ENCODE data around the gene BRAP. TPM values are rescaled to one million over a fixed set of nuclear protein-coding genes. Genes with fewer than 3 reads are reported as not detected.
"Not testable (repeated sequence)": the region's sequence is repeated elsewhere in the genome, so short reads cannot be mapped to it uniquely, and the experiment has no call there.

The BRAP gene
- polyA plus RNA-seq, 3 donors, result 7.0 to 14.5 (median 10.2) TPM

DNA sequence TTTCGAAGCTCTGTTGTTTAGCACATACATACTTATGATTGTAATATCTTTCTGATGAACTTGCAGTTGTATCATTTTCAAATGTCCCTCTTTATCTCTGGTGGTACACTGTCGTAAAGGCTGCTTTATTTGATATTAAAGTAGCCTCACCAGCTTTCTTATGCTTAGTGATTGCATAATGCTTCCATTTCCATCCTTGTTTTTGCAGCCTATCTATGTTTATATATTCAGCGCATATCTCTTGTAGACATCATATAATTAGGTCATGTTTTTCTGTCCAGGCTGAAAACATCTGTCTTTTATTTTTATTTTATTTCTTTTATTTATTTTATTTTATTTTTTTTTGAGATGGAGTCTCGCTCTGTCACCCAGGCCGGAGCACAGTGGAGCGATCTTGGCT is 34.7 kb upstream of the BRAP start:
- no peak overlapping the region for H2AFZ ChIP-seq (ENCODE audit: insufficient read depth, low read depth, low read length, poor library complexity, severe bottlenecking)
- H3K36me3 ChIP-seq (replicated peaks in 1 of 2; ENCODE audit: control insufficient read depth in 1 of 2, insufficient read depth in 2 of 2, low read length in 2 of 2), result peaks cover 58 to 75% of the 10 kb centered on the region in 2 donors
- no peaks in the 10 kb centered on the region for H3K79me2 ChIP-seq (ENCODE audit: insufficient read depth, low read length)
- H3K9me3 ChIP-seq (replicated peaks in 1 of 2; ENCODE audit: control insufficient read depth in 1 of 2, insufficient read depth in 1 of 2, low read length in 2 of 2), result no peaks in the 10 kb centered on the region
- no peak overlapping the region for H3K27ac Mint-ChIP-seq
- no peaks in the 10 kb centered on the region for H3K27me3 Mint-ChIP-seq (ENCODE audit: low read depth in 3 of 3)
- WGBS (ENCODE audit: insufficient coverage), result 93% methylated on average over 3 of the region's 6 CpGs
- peaks cover 0 to 5% (median 3%) of the 10 kb centered on the region in 7 donors for H3K9me3 Mint-ChIP-seq
- intact Hi-C loops (cut with micrococcal nuclease), result no loop called here
- no peaks in the 10 kb centered on the region for H3K4me1 Mint-ChIP-seq
- peaks cover 60 to 79% of the 10 kb centered on the region in 2 donors for H3K36me3 Mint-ChIP-seq
- TF ChIP-seq, protein P1, sequence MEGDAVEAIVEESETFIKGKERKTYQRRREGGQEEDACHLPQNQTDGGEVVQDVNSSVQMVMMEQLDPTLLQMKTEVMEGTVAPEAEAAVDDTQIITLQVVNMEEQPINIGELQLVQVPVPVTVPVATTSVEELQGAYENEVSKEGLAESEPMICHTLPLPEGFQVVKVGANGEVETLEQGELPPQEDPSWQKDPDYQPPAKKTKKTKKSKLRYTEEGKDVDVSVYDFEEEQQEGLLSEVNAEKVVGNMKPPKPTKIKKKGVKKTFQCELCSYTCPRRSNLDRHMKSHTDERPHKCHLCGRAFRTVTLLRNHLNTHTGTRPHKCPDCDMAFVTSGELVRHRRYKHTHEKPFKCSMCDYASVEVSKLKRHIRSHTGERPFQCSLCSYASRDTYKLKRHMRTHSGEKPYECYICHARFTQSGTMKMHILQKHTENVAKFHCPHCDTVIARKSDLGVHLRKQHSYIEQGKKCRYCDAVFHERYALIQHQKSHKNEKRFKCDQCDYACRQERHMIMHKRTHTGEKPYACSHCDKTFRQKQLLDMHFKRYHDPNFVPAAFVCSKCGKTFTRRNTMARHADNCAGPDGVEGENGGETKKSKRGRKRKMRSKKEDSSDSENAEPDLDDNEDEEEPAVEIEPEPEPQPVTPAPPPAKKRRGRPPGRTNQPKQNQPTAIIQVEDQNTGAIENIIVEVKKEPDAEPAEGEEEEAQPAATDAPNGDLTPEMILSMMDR (IDR thresholded peaks at IDR 0.05), result no peak
- no peaks in the 10 kb centered on the region for H3K27me3 ChIP-seq (ENCODE audit: control insufficient read depth in 2 of 2, insufficient read depth in 2 of 2, low read length in 2 of 2)
- H4K20me1 ChIP-seq (ENCODE audit: insufficient read depth, low read length), result no peaks in the 10 kb centered on the region
- H3K4me1 ChIP-seq (ENCODE audit: control insufficient read depth in 1 of 2, insufficient read depth in 2 of 2, low read length in 2 of 2), result no peaks in the 10 kb centered on the region
- H3K9ac ChIP-seq (ENCODE audit: insufficient read depth, low read length, poor library complexity, severe bottlenecking), result no peak overlapping the region
- no peak overlapping the region for H3K4me2 ChIP-seq (replicated peaks; ENCODE audit: extremely low read depth, low read length, poor library complexity, severe bottlenecking)
- H3K27ac ChIP-seq (ENCODE audit: low read depth in 1 of 2, low read length in 2 of 2), result no peak overlapping the region
- H3K4me3 ChIP-seq (replicated peaks in 1 of 3; ENCODE audit: low read depth in 2 of 3, low read length in 3 of 3), result no peak overlapping the region
- no peak for DNase-seq
- no peak overlapping the region for H3K4me3 Mint-ChIP-seq

DNA sequence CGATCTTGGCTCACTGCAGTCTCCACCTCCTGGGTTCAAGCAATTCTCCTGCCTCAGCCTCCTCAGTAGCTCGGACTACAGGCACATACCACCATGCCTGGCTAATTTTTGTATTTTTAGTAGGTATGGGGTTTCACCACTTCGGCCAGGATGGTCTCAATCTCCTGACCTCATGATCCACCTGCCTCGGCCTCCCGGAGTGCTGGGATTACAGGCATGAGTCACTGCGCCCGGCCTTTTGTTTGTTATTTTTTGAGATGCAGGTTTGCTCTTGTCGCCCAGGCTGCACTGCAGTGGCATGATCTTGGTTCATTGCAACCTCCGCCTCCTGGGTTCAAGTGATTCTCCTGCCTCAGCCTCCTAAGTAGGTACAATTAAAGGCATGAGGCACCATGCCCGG is 33.6 kb upstream of the BRAP start:
- H3K27me3 ChIP-seq (ENCODE audit: control insufficient read depth in 2 of 2, insufficient read depth in 2 of 2, low read length in 2 of 2); H3K4me1 Mint-ChIP-seq; H2AFZ ChIP-seq (ENCODE audit: insufficient read depth, low read depth, low read length, poor library complexity, severe bottlenecking); H3K79me2 ChIP-seq (ENCODE audit: insufficient read depth, low read length); H3K27ac ChIP-seq (ENCODE audit: low read depth in 1 of 2, low read length in 2 of 2); DNase-seq; H3K27ac Mint-ChIP-seq; H3K4me2 ChIP-seq (replicated peaks; ENCODE audit: extremely low read depth, low read length, poor library complexity, severe bottlenecking); intact Hi-C loops (cut with micrococcal nuclease); H3K4me3 Mint-ChIP-seq; H3K9me3 ChIP-seq (replicated peaks in 1 of 2; ENCODE audit: control insufficient read depth in 1 of 2, insufficient read depth in 1 of 2, low read length in 2 of 2); H3K9me3 Mint-ChIP-seq; H3K4me1 ChIP-seq (ENCODE audit: control insufficient read depth in 1 of 2, insufficient read depth in 2 of 2, low read length in 2 of 2); H3K27me3 Mint-ChIP-seq (ENCODE audit: low read depth in 3 of 3); H3K9ac ChIP-seq (ENCODE audit: insufficient read depth, low read length, poor library complexity, severe bottlenecking); H4K20me1 ChIP-seq (ENCODE audit: insufficient read depth, low read length); H3K4me3 ChIP-seq (replicated peaks in 1 of 3; ENCODE audit: low read depth in 2 of 3, low read length in 3 of 3): not testable (repeated sequence)
- H3K36me3 ChIP-seq (replicated peaks in 1 of 2; ENCODE audit: control insufficient read depth in 1 of 2, insufficient read depth in 2 of 2, low read length in 2 of 2), result peaks cover 62 to 76% of the 10 kb centered on the region in 2 donors
- peaks cover 61 to 75% of the 10 kb centered on the region in 2 donors for H3K36me3 Mint-ChIP-seq
- 100% methylated on average over 4 of the region's 10 CpGs for WGBS (ENCODE audit: insufficient coverage)

Data from CD14-positive monocyte (primary cell).